GM13977 (cell line): ENCODE data around the gene C2CD2.

Source experiments
- DNase-seq: peaks from one replicate; pipeline ENCODE4 v3.0.0; 2012; ENCODE audit warnings: low spot score
- CTCF ChIP-seq: IDR thresholded peaks from 2 replicates; pipeline ENCODE4 v1.5.1; 2012; ENCODE audit warnings: mild to moderate bottlenecking, control low read depth; ENCODE audit not compliant: insufficient read depth; ENCODE audit errors: extremely low read depth, missing control alignments
- in situ Hi-C: fragments of 300-500 bp; cut with MboI; formaldehyde crosslinking; loops from one replicate; pipeline ENCODE4 v1.12.0; 2022; ENCODE audit warnings: low sequenced_read_pairs, low pct_unique_long_range_greater_than_20kb, mixed read lengths, inconsistent platforms; ENCODE audit not compliant: unreplicated experiment

The C2CD2 gene

GRCh38 chr21:41916888-41917433, 36.9 kb downstream of the C2CD2 start:
- in situ Hi-C loops = no loop called here
- no peak for TF ChIP-seq CTCF
- DNase-seq = no peak

GRCh38 chr21:41914965-41915364, 38.9 kb downstream of the C2CD2 start:
- DNase-seq = no peak
- in situ Hi-C loops = no loop called here
- TF ChIP-seq CTCF = no peak

- in situ Hi-C loops = no loop called here
- TF ChIP-seq CTCF = no peak
- no peak for DNase-seq
These were observed 39.5 kb downstream of the C2CD2 start for GRCh38 chr21:41914358-41914757.

GRCh38 chr21:41913230-41913629, 40.6 kb downstream of the C2CD2 start:
- DNase-seq = no peak
- in situ Hi-C loops = no loop called here
- TF ChIP-seq CTCF = no peak

DNA sequence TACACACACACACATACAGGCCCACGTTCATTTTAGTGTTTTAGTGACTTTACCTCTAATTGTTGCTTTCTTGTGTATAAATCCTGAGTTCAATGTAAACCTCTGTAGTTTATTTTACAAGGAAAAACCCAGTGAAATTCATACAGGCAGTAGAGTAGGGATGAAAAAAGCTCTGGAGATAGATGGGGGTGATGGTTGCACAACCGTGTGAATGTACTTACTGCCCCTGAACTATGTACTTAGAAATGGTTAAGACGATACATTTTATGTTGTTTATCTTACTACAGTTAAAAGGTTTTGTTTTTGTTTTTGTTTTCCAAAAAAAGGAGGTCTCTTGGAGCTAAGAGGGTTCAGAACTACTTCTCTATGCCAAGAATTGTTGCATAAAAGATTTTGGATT, 45.0 kb downstream of the C2CD2 start:
- no peak for DNase-seq
- no peak for TF ChIP-seq CTCF
- in situ Hi-C loops = no loop called here

- in situ Hi-C loops = no loop called here
- DNase-seq = no peak
- TF ChIP-seq CTCF = no peak
These were observed 46.1 kb downstream of the C2CD2 start for GRCh38 chr21:41907496-41908258.

DNA sequence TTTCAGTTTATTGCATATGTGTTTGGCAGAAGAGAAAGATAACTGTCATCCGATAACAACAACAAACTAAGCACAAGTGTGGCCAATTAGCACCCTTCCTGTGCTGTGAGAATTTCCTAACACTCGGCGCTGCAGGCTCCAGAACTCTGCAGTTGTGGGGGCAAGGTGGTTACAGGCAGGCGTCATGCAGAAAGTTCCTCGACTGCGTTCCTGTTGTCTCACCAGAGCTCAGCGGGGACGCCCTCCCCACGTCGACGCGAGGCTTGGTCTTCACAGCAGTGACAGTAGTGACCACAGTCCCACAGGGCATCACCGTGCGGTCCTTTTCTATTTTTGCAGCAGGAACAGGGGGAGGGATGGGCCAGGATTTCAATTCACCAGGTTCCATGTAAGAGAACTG, 47.0 kb downstream of the C2CD2 start:
- no peak for TF ChIP-seq CTCF
- in situ Hi-C loops = no loop called here
- no peak for DNase-seq
